Naive thymus-derived CD8-positive, alpha-beta T cell (primary cell): ENCODE measurements around the gene TNNT1. TPM values are rescaled to one million over a fixed set of nuclear protein-coding genes. Genes with fewer than 3 reads are reported as not detected.

Experiments
- ATAC-seq, 2 donors: fragments of 150-1000 bp; cut with Tn5 transposase in 1 of 2; sonication (Bioruptor Pico), chemical (Tn5 transposase) in 1 of 2; 1 replicate in 1 of 2; 2 replicates in 1 of 2; pipeline ENCODE4 v1.10.0; 2021; ENCODE audit warnings: mild to moderate bottlenecking in 2 of 2, moderate library complexity in 2 of 2
- POLR2A ChIA-PET: fragments of 350-600 bp; sonication (Branson Sonifier 250); formaldehyde crosslinking; loops from one replicate; lab custom pipeline; 2021; ENCODE audit warnings: antibody characterized with exemption; lab: Charles Lee
- DNase-seq, 10 donors: peaks; one replicate each; pipeline versions ENCODE4 v3.0.0 to v3.0.0-alpha.2; 2020 to 2022
- H3K27ac Mint-ChIP-seq, 10 donors: one replicate each; pipeline ENCODE4 v1.8.0; 2020 to 2022; ENCODE audit warnings: mild to moderate bottlenecking in 10 of 10, mixed read lengths in 10 of 10, moderate library complexity in 4 of 10, inconsistent platforms in 1 of 10
- H3K27me3 Mint-ChIP-seq, 5 donors: one replicate each; pipeline ENCODE4 v1.8.0; 2021 to 2022; ENCODE audit warnings: mixed read lengths in 5 of 5
- H3K36me3 Mint-ChIP-seq, 3 donors: one replicate each; pipeline ENCODE4 v1.8.0; 2020 to 2022; ENCODE audit warnings: mixed read lengths in 3 of 3, mild to moderate bottlenecking in 2 of 3, inconsistent platforms in 1 of 3
- H3K4me1 Mint-ChIP-seq, 4 donors: one replicate each; pipeline ENCODE4 v1.8.0; 2021 to 2022; ENCODE audit warnings: mixed read lengths in 4 of 4
- H3K4me3 Mint-ChIP-seq, 10 donors: one replicate each; pipeline ENCODE4 v1.8.0; 2020 to 2022; ENCODE audit warnings: mild to moderate bottlenecking in 10 of 10, mixed read lengths in 10 of 10, moderate library complexity in 6 of 10, inconsistent platforms in 1 of 10
- H3K9me3 Mint-ChIP-seq, 9 donors: one replicate each; pipeline ENCODE4 v1.8.0; 2020 to 2022; ENCODE audit warnings: mixed read lengths in 9 of 9, mild to moderate bottlenecking in 3 of 9, inconsistent platforms in 1 of 9, moderate library complexity in 1 of 9
- polyA plus RNA-seq, 3 donors: library from polyadenylated mRNA; unstranded; fragments of 300-500 nt; fragmentation: Illumina TruSeq; gene quantifications; one replicate each; pipeline ENCODE4 v1.2.3, GENCODE V29; 2021
- total RNA-seq, 8 experiments: library from RNA in 2 of 8; stranded (reverse) in 2 of 8; gene quantifications; one replicate each; pipeline ENCODE4 v1.2.3 and lab custom pipeline; 2021 to 2026

Gene TNNT1, protein sequence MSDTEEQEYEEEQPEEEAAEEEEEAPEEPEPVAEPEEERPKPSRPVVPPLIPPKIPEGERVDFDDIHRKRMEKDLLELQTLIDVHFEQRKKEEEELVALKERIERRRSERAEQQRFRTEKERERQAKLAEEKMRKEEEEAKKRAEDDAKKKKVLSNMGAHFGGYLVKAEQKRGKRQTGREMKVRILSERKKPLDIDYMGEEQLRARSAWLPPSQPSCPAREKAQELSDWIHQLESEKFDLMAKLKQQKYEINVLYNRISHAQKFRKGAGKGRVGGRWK
- not detected for total RNA-seq
- not detected for polyA plus RNA-seq
- 0 to 0.42 (median 0) reads per million in 6 experiments for total RNA-seq (lab: John Stamatoyannopoulos, UW)

- H3K4me3 Mint-ChIP-seq: no peak within 1 kb of the TSS
- H3K4me1 Mint-ChIP-seq: peaks cover 28 to 34% (median 31%) of the 10 kb centered on the region in 4 donors
- POLR2A ChIA-PET: no interaction called here
Measured at GRCh38 chr19:55149078-55150003, at the start of gene TNNT1. Gene TNNT1 (minus strand): TSS chr19:55149206. CDS start chr19:55147157, 2,049 bp downstream.

GRCh38 chr19:55198651-55199050 lies 49.6 kb upstream of the TNNT1 start:
- H3K36me3 Mint-ChIP-seq: no peaks in the 10 kb centered on the region
- POLR2A ChIA-PET: no interaction called here
- H3K4me1 Mint-ChIP-seq: no peaks in the 10 kb centered on the region
- no peak for DNase-seq
- no peak for ATAC-seq
- peaks cover 11 to 54% (median 26%) of the 10 kb centered on the region in 5 donors for H3K27me3 Mint-ChIP-seq
- no peak overlapping the region for H3K4me3 Mint-ChIP-seq
- H3K9me3 Mint-ChIP-seq: no peaks in the 10 kb centered on the region
- H3K27ac Mint-ChIP-seq: no peak overlapping the region

More at GRCh38 chr19:55149078-55150003, at the start of gene TNNT1:
- ATAC-seq (no peak), DNase-seq (no peak)
- peaks cover 0 to 27% (median 15%) of the 10 kb centered on the region in 9 donors for H3K9me3 Mint-ChIP-seq
- peaks cover 30 to 54% (median 40%) of the 10 kb centered on the region in 5 donors for H3K27me3 Mint-ChIP-seq
- peaks cover 2 to 6% (median 3%) of the 10 kb centered on the region in 3 donors for H3K36me3 Mint-ChIP-seq
- no peak within 1 kb of the TSS for H3K27ac Mint-ChIP-seq

- Mint-ChIP-seq H3K27ac (no peak overlapping the region), H3K9me3 (no peaks in the 10 kb centered on the region), H3K4me3 (no peak overlapping the region), H3K4me1 (no peaks in the 10 kb centered on the region), H3K27me3 (peaks cover 8 to 49% (median 26%) of the 10 kb centered on the region in 5 donors), H3K36me3 (no peaks in the 10 kb centered on the region)
- DNase-seq: no peak
- POLR2A ChIA-PET: no interaction called here
- ATAC-seq: no peak
Measured at GRCh38 chr19:55197528-55197927, 48.5 kb upstream of the TNNT1 start.

DNA sequence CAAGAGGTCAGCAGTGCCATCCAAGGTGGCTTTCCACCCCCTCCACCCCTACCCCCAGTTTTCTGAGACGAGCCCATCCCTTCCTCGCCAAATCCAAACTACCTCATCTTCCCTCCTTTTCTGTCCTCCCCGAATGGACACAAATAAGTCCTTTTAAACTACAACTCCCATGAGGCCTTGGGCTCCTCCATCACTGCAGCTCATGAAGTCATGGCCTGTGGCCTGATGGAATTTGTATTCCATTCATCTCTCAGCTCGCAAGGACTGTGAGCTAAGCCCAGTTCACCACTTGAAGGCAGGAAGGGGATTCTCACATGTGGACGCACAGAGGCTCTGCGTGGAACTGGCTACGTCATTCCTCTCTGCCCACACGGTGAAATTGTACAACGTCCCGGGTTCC lies 47.8 kb upstream of the TNNT1 start:
- no peaks in the 10 kb centered on the region for H3K9me3 Mint-ChIP-seq
- DNase-seq: no peak
- POLR2A ChIA-PET: no interaction called here

DNA sequence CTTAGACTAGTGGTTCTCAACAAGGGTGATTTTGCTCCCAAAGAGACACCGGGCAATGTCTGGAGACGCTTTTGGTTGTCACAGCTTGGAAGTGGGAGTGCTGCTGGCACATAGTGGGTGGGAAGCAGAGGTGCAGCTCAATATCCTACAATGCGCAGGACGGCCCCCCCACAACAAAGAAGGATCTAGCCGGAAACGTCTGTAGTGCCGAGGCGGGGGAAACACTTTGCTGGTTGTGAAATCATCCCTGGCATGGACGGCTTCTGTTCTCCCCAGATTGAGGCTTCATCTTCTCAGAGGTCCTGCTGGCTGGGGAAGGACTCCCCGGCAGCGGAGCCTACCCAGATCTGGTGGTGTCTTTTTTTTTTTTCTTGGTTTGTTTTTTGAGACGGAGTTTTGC lies 44.5 kb upstream of the TNNT1 start:
- no peak overlapping the region for H3K27ac Mint-ChIP-seq
- H3K9me3 Mint-ChIP-seq: no peaks in the 10 kb centered on the region
- no peaks in the 10 kb centered on the region for H3K36me3 Mint-ChIP-seq
- H3K27me3 Mint-ChIP-seq: peaks cover 3 to 32% (median 15%) of the 10 kb centered on the region in 5 donors
- no peak for DNase-seq
- no peak for ATAC-seq
- POLR2A ChIA-PET: no interaction called here
- no peak overlapping the region for H3K4me3 Mint-ChIP-seq
- H3K4me1 Mint-ChIP-seq: peaks cover 2 to 8% (median 4%) of the 10 kb centered on the region in 4 donors

More for the DNA sequence above, 47.8 kb upstream of the TNNT1 start:
- Mint-ChIP-seq H3K36me3 (no peaks in the 10 kb centered on the region), H3K4me3 (no peak overlapping the region), H3K4me1 (no peaks in the 10 kb centered on the region), H3K27me3 (peaks cover 10 to 48% (median 25%) of the 10 kb centered on the region in 5 donors), H3K27ac (no peak overlapping the region)
- ATAC-seq: no peak

DNA sequence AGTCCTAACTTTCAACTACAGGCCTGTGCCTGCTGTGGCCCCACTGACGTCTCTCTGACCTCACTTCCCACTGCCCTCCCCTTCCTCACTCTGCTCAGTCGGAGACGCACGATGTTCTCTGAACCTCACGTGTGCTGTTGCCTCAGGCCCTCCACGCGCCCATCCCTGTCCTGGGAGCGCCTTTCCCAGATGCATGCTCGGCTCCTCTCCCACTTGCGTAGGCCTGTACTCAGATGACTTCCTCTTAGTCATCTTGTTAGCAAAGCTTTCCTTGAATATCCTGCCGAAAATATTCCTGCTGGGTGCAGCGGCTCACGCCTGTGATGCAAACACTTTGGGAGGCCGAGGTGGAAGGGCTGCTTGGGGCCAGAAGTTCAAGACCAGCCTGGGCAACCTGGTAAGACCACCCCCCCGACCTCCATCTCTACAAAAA lies 40.4 kb upstream of the TNNT1 start:
- peaks cover 2 to 9% (median 5%) of the 10 kb centered on the region in 4 donors for H3K4me1 Mint-ChIP-seq
- ATAC-seq (no peak), DNase-seq (no peak)
- H3K27me3 Mint-ChIP-seq: peaks cover 4 to 37% (median 10%) of the 10 kb centered on the region in 5 donors
- no peaks in the 10 kb centered on the region for H3K9me3 Mint-ChIP-seq
- H3K27ac Mint-ChIP-seq: peak overlapping the region in 1 of 10 donors; percentile 62
- peak overlapping the region in 1 of 10 donors; percentile 11 for H3K4me3 Mint-ChIP-seq
- POLR2A ChIA-PET: no interaction called here
- H3K36me3 Mint-ChIP-seq: no peaks in the 10 kb centered on the region

DNA sequence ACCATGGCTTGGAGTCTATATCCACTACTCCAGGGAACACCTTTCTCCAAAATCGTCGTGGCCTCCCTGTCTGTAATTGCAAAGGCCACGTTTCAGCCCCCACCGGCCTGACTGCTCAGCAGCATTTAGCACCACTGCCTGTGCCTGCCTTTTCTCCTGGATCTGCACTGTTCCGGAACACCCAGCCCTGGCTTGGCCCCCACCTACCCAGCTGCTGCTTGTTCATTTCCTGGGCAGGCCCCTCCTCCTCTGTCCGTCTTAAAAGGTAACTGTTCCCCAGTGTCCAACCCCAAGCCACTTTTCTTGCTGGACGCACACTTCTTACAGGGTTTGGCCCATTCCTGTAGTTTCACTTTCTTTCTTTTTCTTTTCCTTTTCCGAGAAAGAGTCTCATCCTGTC lies 39.6 kb upstream of the TNNT1 start:
- no peak overlapping the region for H3K4me3 Mint-ChIP-seq

DNA sequence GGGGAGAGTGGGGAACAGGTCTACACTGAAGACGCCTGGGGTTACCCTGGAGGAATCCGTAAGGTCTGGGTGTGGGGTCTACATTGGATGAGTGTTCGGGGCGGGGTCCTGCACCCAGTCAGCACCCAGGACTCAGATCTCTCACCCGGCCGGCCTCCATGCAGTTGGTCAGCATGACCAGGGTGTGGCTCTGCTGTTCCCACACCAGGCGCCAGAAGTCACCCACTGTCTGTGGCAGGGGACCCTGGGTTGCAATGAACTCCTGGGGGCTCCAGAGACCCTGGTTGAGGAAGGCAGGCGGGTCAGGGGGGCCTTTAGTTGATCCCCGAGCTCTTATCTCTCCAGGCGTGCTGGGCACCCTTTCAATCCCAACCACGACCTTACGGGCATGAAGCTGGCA lies 37.1 kb upstream of the TNNT1 start:
- Mint-ChIP-seq H3K4me3 (no peak overlapping the region), H3K27ac (no peak overlapping the region), H3K9me3 (no peaks in the 10 kb centered on the region), H3K4me1 (peaks cover 2 to 9% (median 5%) of the 10 kb centered on the region in 4 donors), H3K36me3 (no peaks in the 10 kb centered on the region), H3K27me3 (peaks cover 5 to 48% (median 16%) of the 10 kb centered on the region in 5 donors)
- POLR2A ChIA-PET: no interaction called here
- no peak for DNase-seq
- no peak for ATAC-seq

More for the DNA sequence above, 39.6 kb upstream of the TNNT1 start:
- Mint-ChIP-seq H3K4me1 (peaks cover 2 to 9% (median 5%) of the 10 kb centered on the region in 4 donors), H3K27me3 (peaks cover 7 to 42% (median 14%) of the 10 kb centered on the region in 5 donors), H3K27ac (no peak overlapping the region), H3K9me3 (no peaks in the 10 kb centered on the region), H3K36me3 (no peaks in the 10 kb centered on the region)
- DNase-seq (no peak), ATAC-seq (no peak)
- POLR2A ChIA-PET: no interaction called here

GRCh38 chr19:55181740-55182139 lies 32.7 kb upstream of the TNNT1 start:
- DNase-seq (no peak), ATAC-seq (no peak)
- Mint-ChIP-seq H3K27me3 (peaks cover 11 to 83% (median 27%) of the 10 kb centered on the region in 5 donors), H3K9me3 (peaks cover 0 to 4% (median 0%) of the 10 kb centered on the region in 9 donors), H3K4me3 (no peak overlapping the region), H3K27ac (peak overlapping the region in 3 of 10 donors; percentile 37 to 67 (median 62)), H3K36me3 (no peaks in the 10 kb centered on the region), H3K4me1 (peaks cover 10 to 29% (median 18%) of the 10 kb centered on the region in 4 donors)
- POLR2A ChIA-PET: interaction anchor here (1.7 kb wide), 1 partner anchor 78 kb away, joined by 6 read pairs; the partner anchor contains the start of gene PPP6R1

DNA sequence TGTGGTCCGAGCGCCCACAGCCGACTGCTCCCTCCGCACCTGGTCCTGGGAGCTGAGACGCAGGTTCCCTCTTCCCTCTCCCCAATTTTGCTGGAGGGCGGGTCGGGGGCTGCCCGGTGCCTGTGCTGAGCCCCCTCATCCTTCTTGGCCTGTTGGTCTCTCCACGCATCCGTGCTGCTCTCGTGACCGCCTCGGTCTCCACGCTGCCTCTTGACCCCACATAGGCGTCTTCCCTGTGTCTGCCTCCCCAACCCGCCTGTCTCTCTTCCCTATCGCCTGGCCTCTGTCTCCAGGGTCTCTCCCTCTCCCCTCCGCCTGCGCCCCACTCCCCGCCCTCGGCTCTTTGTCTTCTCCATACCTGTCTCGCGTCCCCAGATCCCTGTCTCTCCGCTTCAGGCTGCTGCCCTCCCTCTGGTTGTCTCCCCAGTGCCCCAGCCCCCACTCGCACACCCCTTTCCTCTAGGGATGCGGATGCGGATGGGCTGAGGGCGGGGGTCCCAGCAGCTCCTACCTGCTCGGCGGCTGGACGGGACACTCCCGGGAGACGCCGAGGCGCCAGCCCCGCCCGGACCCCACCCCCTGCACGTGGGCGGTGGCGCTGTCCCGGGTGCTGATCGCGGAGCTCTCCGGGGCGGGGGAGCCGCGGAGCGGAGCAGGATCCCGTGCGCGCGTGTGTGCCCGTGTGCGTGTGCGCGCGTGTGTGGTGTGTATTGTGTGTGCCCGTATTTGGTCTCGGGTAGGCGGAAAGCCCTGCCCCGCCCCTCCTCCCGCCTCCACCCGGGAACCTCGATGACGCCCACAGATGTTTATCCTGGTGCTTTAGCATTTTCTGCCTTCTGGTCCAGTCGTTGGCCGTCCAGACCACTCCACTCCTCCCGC lies 30.8 kb upstream of the TNNT1 start, which contains the start of gene SYT5:
Gene SYT5, minus strand, starts transcription at position 684 of the 879 bp plus-strand sequence. CDS start 1,248 bp downstream, outside the sequence.
- Mint-ChIP-seq H3K4me3 (peak within 1 kb of the TSS; percentile 71 to 89 (median 82)), H3K27me3 (peaks cover 19 to 87% (median 39%) of the 10 kb centered on the region in 5 donors), H3K9me3 (peaks cover 0 to 7% (median 0%) of the 10 kb centered on the region in 9 donors), H3K27ac (peak within 1 kb of the TSS in 9 of 10 donors; percentile 58 to 97 (median 95)), H3K36me3 (no peaks in the 10 kb centered on the region), H3K4me1 (peaks cover 12 to 34% (median 20%) of the 10 kb centered on the region in 4 donors)
- POLR2A ChIA-PET: interaction anchor here (0.9 to 1.7 kb wide), 8 partner anchors 13 to 324 kb away, joined by 3 to 6 read pairs (median 4); partner anchors contain the start of genes PPP6R1 and UBE2S
- ATAC-seq (peak; percentile 27 to 42), DNase-seq (peak; percentile 24 to 76 (median 64))

DNA sequence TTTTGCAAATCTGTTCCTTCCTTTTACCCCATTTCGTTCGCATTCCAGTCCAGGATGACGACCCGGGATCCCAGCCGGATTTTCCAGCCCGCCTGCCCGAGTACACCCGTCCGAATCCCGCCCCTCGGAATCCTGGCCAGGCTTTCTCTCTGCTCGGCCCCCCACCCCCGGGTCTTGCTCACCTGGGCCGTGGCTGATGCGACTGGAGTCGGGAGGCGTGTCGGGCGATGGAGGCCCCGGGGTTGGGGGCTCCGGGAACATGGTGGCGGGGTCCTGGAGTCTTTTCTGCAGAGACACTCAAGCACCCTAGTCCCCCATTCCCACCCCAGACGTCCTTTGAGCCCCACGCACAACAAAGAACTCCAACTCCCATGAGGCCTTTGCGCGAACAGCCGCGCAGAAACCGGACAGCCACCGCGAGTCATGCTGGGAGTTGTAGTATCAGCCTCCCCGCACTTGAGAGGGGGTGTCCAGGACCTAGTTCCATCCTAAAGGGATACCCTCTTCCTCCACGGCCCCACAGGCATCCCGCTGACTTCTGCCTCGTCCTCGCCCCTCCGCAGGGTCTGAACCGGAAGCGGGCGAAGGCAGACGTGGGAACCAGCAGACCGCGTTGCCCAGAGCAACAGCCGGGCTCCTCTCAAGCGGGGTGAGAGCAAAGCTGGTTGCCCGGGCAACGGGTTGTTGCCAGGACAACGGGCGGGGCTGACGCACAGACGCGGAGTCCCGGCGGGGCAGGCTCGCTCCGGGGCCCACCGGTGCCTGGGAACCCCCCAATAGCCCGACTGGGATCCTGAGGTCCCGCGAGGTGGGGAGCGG lies 30.0 kb upstream of the TNNT1 start:
- POLR2A ChIA-PET: interaction anchor here (0.9 to 1.6 kb wide), 6 partner anchors 61 to 325 kb away, joined by 3 to 5 read pairs (median 3); partner anchors contain the start of gene UBE2S
- Mint-ChIP-seq H3K9me3 (peaks cover 0 to 7% (median 0%) of the 10 kb centered on the region in 9 donors), H3K4me1 (peaks cover 12 to 40% (median 25%) of the 10 kb centered on the region in 4 donors), H3K27ac (peak overlapping the region in 9 of 10 donors; percentile 58 to 97 (median 95)), H3K4me3 (peak overlapping the region; percentile 71 to 89 (median 82)), H3K36me3 (no peaks in the 10 kb centered on the region), H3K27me3 (peaks cover 22 to 87% (median 40%) of the 10 kb centered on the region in 5 donors)
- DNase-seq: peak; percentile 91 to 99 (median 97)
- peak; percentile 84 to 86 for ATAC-seq
